Measurements from ENCODE around the gene LARP6.

The LARP6 gene

DNA sequence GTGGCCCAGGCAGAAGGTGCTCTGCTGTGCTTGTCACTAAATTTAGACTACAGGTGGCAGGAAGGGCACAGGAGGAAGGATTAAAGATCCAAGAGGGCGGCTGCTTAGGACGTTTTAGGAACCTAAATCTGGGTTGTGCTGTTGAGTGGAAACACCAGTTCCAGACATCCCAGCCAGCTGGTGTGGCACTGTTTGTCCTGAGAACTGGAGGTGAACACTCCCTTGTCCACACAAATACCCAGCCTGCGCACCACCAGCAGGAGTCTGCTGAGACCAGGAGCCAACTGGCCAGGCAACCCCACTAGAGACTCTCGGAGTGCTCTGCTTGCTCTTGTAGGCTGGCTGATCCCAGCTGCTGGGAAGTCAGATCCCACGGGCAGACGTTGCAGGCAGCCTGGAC, 60.3 kb downstream of the LARP6 start:
- TF ChIP-seq, protein P1, sequence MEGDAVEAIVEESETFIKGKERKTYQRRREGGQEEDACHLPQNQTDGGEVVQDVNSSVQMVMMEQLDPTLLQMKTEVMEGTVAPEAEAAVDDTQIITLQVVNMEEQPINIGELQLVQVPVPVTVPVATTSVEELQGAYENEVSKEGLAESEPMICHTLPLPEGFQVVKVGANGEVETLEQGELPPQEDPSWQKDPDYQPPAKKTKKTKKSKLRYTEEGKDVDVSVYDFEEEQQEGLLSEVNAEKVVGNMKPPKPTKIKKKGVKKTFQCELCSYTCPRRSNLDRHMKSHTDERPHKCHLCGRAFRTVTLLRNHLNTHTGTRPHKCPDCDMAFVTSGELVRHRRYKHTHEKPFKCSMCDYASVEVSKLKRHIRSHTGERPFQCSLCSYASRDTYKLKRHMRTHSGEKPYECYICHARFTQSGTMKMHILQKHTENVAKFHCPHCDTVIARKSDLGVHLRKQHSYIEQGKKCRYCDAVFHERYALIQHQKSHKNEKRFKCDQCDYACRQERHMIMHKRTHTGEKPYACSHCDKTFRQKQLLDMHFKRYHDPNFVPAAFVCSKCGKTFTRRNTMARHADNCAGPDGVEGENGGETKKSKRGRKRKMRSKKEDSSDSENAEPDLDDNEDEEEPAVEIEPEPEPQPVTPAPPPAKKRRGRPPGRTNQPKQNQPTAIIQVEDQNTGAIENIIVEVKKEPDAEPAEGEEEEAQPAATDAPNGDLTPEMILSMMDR (IDR thresholded peaks at IDR 0.05; ENCODE audit: control insufficient read depth, extremely low read depth, insufficient read depth) = no peak
- no peak for DNase-seq (ENCODE audit: low read depth)

DNA sequence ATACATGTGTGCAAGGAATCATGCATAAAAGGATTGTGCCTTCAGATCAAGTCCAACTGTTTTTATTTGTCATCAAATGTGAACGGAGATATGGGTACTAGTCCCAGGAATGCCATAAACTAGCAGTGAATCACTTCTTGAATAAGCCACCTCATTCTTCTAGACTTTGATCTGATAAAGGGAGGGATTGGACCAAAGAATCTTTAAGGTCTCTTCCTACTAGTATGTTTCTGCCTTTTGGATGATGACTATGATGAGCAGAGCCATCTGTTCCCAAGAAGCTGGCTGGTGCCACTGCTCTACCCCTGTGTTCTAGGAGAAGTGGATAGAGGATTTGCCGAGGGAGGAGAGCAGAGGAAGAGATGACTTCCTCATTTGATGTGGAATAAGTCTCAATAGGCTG, 61.8 kb downstream of the LARP6 start:
- no peak overlapping the region for H3K4me3 ChIP-seq (ENCODE audit: low read depth, low read length)
- no peak for DNase-seq (ENCODE audit: low read depth)
- TF ChIP-seq, protein P1 (IDR thresholded peaks at IDR 0.05; ENCODE audit: control insufficient read depth, extremely low read depth, insufficient read depth) = no peak

More for the DNA sequence above, 60.3 kb downstream of the LARP6 start:
- no peak overlapping the region for H3K4me3 ChIP-seq (ENCODE audit: low read depth, low read length)

DNA sequence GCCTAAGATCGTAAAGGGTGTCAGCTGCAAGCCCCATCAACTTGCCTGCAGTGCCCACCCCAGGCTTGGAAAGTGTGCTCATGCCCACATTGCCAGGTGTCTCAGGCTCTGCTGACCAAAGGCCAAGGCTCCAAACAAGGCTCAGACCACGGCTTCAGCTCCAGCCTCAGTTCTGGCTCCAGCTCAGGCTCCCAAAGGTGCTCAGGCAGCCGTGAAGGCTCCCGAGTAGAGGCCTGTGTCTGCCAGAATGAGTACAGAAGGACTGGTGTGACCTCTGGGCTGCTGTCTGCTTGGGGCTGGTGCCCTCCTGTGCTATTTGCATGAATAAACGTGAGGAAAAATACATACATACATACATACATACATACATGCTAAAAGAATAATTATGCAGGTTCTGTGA, 62.7 kb downstream of the LARP6 start:
- DNase-seq (ENCODE audit: low read depth) = no peak
- TF ChIP-seq, protein P1 (IDR thresholded peaks at IDR 0.05; ENCODE audit: control insufficient read depth, extremely low read depth, insufficient read depth) = no peak
- no peak overlapping the region for H3K4me3 ChIP-seq (ENCODE audit: low read depth, low read length)

DNA sequence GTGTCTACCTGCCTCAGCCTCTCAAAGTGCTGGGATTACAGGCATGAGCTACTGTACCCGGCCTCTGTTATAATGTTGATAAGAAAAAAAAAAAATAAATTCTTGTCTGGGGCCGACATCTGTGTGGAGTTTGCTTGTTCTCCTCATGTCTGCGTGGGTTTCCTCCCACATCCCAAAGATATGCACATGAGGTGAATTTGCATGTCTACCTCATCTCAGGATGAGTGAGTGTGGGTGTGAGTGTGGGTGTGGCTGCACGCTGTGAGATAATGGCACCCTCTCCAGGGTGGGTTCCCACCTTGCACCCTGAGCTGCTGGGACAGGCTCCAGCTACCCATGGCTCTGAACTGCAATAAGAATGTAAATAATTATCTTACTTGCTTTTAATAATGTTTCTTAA, 64.7 kb downstream of the LARP6 start:
- H3K4me3 ChIP-seq (ENCODE audit: low read depth, low read length) = no peak overlapping the region
- TF ChIP-seq, protein P1 (IDR thresholded peaks at IDR 0.05; ENCODE audit: control insufficient read depth, extremely low read depth, insufficient read depth) = no peak
- DNase-seq (ENCODE audit: low read depth) = no peak

DNA sequence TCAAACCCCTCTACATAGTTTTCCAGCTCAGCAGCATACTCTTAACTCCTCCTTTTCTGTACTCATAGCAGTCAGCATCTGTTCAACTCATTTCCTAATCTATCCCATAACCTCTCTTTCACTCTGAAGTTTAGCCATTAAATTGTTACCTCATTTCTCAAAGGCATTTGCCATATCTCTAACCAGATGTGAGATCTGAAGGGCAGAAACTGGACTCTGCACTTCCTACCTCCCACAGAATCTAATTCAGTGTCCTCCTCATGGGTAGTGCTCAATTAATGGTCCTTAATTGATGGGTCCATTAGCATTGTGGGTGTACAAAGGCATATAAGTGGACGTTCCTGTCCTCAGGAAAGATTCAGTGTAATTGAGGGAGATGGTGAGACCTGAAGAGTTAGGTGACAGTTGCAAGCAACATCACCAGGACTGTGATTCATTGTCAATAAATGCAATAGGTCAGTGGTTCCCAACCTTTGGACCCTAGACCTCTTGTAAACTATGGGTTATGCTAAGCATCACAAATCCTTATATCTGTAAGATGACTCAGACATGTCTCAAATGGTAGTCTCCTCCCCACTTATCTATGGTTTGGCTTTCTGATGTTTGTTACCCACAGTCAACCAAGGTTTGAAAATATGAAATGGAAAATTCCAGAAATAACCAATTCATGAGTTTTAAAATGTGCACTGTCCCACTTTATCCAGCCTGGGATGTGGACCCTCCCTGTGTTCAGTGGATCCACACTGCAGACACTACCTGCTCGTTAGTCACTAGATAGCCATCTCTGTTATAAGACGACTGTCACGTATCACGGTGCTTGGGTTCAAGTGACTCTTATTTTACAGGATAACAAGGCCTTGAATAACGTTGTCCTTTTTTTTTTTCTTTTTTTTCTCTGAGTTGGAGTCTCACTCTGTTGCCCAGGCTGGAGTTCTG, 65.6 kb downstream of the LARP6 start:
- DNase-seq (ENCODE audit: low read depth) = no peak
- TF ChIP-seq, protein P1 (IDR thresholded peaks at IDR 0.05; ENCODE audit: control insufficient read depth, extremely low read depth, insufficient read depth) = no peak
- no peak overlapping the region for H3K4me3 ChIP-seq (ENCODE audit: low read depth, low read length)

DNA sequence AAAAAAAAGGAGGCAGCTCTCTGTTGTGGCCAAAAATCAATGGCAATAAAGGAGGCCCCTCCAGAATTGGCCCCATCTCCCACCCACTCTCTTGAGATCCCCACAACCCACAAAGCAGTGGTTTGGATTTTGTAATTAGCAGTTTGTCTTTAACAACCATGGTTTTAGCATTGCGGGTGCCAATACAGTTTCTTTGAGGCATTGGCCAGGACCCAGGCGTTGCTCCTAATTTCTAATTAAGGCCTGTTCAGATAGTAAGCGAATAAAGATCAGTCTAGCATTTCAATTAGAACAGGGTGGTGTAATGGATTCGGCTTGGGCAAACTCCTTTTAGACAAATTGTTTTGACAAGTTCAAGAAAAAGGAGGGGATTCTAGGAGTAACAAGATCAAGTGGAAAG, 67.0 kb downstream of the LARP6 start:
- TF ChIP-seq, protein P1 (IDR thresholded peaks at IDR 0.05; ENCODE audit: control insufficient read depth, extremely low read depth, insufficient read depth) = no peak
- DNase-seq (ENCODE audit: low read depth) = no peak
- H3K4me3 ChIP-seq (ENCODE audit: low read depth, low read length) = no peak overlapping the region

Measured in LNCaP clone FGC (cell line).